Measurements from ENCODE around the gene KRTAP20-1. TPM values are rescaled to one million over a fixed set of nuclear protein-coding genes. Genes with fewer than 3 reads are reported as not detected.

Gene KRTAP20-1
- total RNA-seq, 1 experiment from 2014 or later: not detected

DNA sequence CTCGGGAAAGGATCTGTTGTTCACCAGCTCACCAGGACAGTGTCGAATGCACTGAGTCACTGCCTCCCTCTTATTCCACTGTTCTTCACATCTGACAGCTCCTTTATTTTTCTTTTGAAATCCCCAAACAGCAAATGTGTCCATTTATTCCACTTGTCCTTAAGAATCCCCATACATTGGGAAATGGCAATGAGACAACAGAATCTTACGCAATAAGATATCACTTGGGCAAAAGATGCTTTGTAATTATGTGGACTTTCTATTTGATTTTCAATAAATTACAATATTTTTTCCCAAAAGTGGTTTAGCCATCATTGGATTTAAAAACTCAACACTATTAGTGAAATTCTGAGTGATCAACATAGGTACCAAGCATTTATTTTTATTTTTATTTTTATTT lies 22.5 kb downstream of the KRTAP20-1 start:
- ATAC-seq (no peak), DNase-seq (ENCODE audit: low read depth, low spot score) (no peak)
- POLR2A ChIA-PET: no interaction called here
- Histone ChIP-seq H3K9ac (ENCODE audit: low read length) (no peak overlapping the region), H3K27ac (ENCODE audit: low read depth, low read length) (no peak overlapping the region), H3K79me2 (ENCODE audit: insufficient read depth, low read length) (no peaks in the 10 kb centered on the region), H3K4me2 (ENCODE audit: low read length) (no peak overlapping the region), H3K9me3 (ENCODE audit: control insufficient read depth in 1 of 2, insufficient read depth in 1 of 2, low read depth in 1 of 2, low read length in 2 of 2) (peaks cover 8 to 9% of the 10 kb centered on the region in 2 experiments; a peak in 2 of 4 replicates), H2AFZ (ENCODE audit: low read depth, low read length, poor library complexity, severe bottlenecking) (no peak overlapping the region), H3K27me3 (ENCODE audit: insufficient read depth, low read length) (no peaks in the 10 kb centered on the region), H3K9me2 (ENCODE audit: insufficient read depth) (no peaks in the 10 kb centered on the region), H3K4me3 (replicated peaks in 1 of 2; ENCODE audit: low read depth in 1 of 2, low read length in 2 of 2) (no peak overlapping the region), H3K4me1 (ENCODE audit: control insufficient read depth in 1 of 2, insufficient read depth in 2 of 2, low read length in 2 of 2) (no peaks in the 10 kb centered on the region), H4K20me1 (ENCODE audit: insufficient read depth) (no peaks in the 10 kb centered on the region), H3K36me3 (ENCODE audit: control insufficient read depth in 1 of 2, insufficient read depth in 2 of 2, low read length in 2 of 2) (no peaks in the 10 kb centered on the region)
- intact Hi-C loops (cut with micrococcal nuclease): no loop called here
- CTCF ChIA-PET: no interaction called here
- RAD21 ChIA-PET (ENCODE audit: low non-redundant PET in 1 of 2, low total read pairs in 2 of 2, uncharacterized antibody in 2 of 2, unreplicated experiment in 2 of 2): no interaction called here
- BruUV-seq (replicated peaks): no TSS peak
- no peak for TF ChIP-seq SIN3A (IDR thresholded peaks at IDR 0.05; ENCODE audit: low read depth)
- TF ChIP-seq CBX3 (IDR thresholded peaks at IDR 0.05; ENCODE audit: low read depth): no peak
- no peak for TF ChIP-seq SP1 (IDR thresholded peaks at IDR 0.05; ENCODE audit: low read depth)
- TF ChIP-seq YY1 (IDR thresholded peaks at IDR 0.05; ENCODE audit: extremely low read depth, insufficient replicate concordance, low read depth, low read length): no peak
- TF ChIP-seq, protein P1, sequence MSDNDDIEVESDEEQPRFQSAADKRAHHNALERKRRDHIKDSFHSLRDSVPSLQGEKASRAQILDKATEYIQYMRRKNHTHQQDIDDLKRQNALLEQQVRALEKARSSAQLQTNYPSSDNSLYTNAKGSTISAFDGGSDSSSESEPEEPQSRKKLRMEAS (IDR thresholded peaks at IDR 0.05): no peak
- no peak for TF ChIP-seq JUND (IDR thresholded peaks at IDR 0.05)
- no peak for TF ChIP-seq POLR2AphosphoS5 (IDR thresholded peaks at IDR 0.05; ENCODE audit: low read depth, low read length)
- TF ChIP-seq EZH2 (IDR thresholded peaks at IDR 0.05): no peak
- TF ChIP-seq FOSL1 (IDR thresholded peaks at IDR 0.05; ENCODE audit: low read depth): no peak

- H3K4me1 ChIP-seq (ENCODE audit: control insufficient read depth in 1 of 2, insufficient read depth in 2 of 2, low read length in 2 of 2): no peaks in the 10 kb centered on the region
- H3K9me3 ChIP-seq (ENCODE audit: control insufficient read depth in 1 of 2, insufficient read depth in 1 of 2, low read depth in 1 of 2, low read length in 2 of 2): peaks cover 12 to 16% of the 10 kb centered on the region in 2 experiments; a peak in 2 of 4 replicates
- H3K27me3 ChIP-seq (ENCODE audit: insufficient read depth, low read length): no peaks in the 10 kb centered on the region
- ATAC-seq (no peak), DNase-seq (ENCODE audit: low read depth, low spot score) (no peak)
- H3K4me2 ChIP-seq (ENCODE audit: low read length): no peak within 1 kb of the TSS
- H3K27ac ChIP-seq (ENCODE audit: low read depth, low read length): no peak within 1 kb of the TSS
- no peak within 1 kb of the TSS for H3K9ac ChIP-seq (ENCODE audit: low read length)
- intact Hi-C loops (cut with micrococcal nuclease): no loop called here
- RAD21 ChIA-PET (ENCODE audit: low non-redundant PET in 1 of 2, low total read pairs in 2 of 2, uncharacterized antibody in 2 of 2, unreplicated experiment in 2 of 2): no interaction called here
- H3K36me3 ChIP-seq (ENCODE audit: control insufficient read depth in 1 of 2, insufficient read depth in 2 of 2, low read length in 2 of 2): no peaks in the 10 kb centered on the region
- TF ChIP-seq CEBPB (IDR thresholded peaks at IDR 0.05; ENCODE audit: low read depth) (no peak), FOSL1 (IDR thresholded peaks at IDR 0.05; ENCODE audit: low read depth) (no peak), EZH2 (IDR thresholded peaks at IDR 0.05) (no peak), TCF7L2 (IDR thresholded peaks at IDR 0.05; ENCODE audit: borderline replicate concordance, extremely low read depth, insufficient read depth, insufficient read length) (no peak), EGR1 (IDR thresholded peaks at IDR 0.05; ENCODE audit: low read depth) (no peak), SRF (IDR thresholded peaks at IDR 0.05; ENCODE audit: low read depth) (no peak), CTCF (IDR thresholded peaks at IDR 0.05 in 2 of 3, conservative IDR thresholded peaks at IDR 0.05 in 1 of 3; ENCODE audit: borderline replicate concordance in 1 of 3, insufficient read depth in 1 of 3, low read depth in 2 of 3, low read length in 2 of 3) (no peak), ELF1 (IDR thresholded peaks at IDR 0.05; ENCODE audit: borderline replicate concordance, low read depth) (no peak), JUND (IDR thresholded peaks at IDR 0.05) (no peak), YY1 (IDR thresholded peaks at IDR 0.05; ENCODE audit: extremely low read depth, insufficient replicate concordance, low read depth, low read length) (no peak), RAD21 (IDR thresholded peaks at IDR 0.05; ENCODE audit: low read depth) (no peak), ZFX (IDR thresholded peaks at IDR 0.05) (no peak)
- TF ChIP-seq, protein P1 (IDR thresholded peaks at IDR 0.05): no peak
- TF ChIP-seq, protein P2, sequence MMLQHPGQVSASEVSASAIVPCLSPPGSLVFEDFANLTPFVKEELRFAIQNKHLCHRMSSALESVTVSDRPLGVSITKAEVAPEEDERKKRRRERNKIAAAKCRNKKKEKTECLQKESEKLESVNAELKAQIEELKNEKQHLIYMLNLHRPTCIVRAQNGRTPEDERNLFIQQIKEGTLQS (IDR thresholded peaks at IDR 0.05): no peak
- POLR2A ChIA-PET: no interaction called here
- CTCF ChIA-PET: no interaction called here
- no peaks in the 10 kb centered on the region for H3K9me2 ChIP-seq (ENCODE audit: insufficient read depth)
- BruUV-seq (replicated peaks): no TSS peak
- no peak within 1 kb of the TSS for H3K4me3 ChIP-seq (replicated peaks in 1 of 2; ENCODE audit: low read depth in 1 of 2, low read length in 2 of 2)
- no peak within 1 kb of the TSS for H2AFZ ChIP-seq (ENCODE audit: low read depth, low read length, poor library complexity, severe bottlenecking)
- no peaks in the 10 kb centered on the region for H4K20me1 ChIP-seq (ENCODE audit: insufficient read depth)
- no peaks in the 10 kb centered on the region for H3K79me2 ChIP-seq (ENCODE audit: insufficient read depth, low read length)
Measured at GRCh38 chr21:30642564-30642963, 26.3 kb downstream of the KRTAP20-1 start, which contains the start of gene KRTAP20-3. Gene KRTAP20-3, plus strand, starts transcription at chr21:30642864.

All from HCT116 (cell line).